Measurements from ENCODE around the gene EN1.

DNA sequence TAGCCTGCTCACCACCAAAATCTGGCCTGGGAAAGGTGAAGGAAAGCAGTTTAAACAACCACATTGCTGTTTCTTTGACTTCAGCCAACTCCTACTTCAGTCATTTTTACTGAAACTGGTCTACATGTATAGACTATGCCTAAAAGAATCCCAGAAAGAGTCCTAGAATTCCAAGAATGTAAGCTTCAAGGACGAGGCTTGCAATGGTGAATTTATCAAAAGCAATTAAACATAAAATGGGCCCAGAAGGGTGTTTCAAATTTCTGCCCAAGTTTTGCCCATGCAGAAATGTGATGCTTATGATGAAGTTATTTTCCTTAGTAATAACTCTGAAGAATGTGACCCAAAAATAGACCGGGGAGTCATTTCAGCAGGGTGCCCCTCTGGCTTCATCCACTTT lies 16.6 kb downstream of the EN1 start:
- no peak for TF ChIP-seq POLR2A (IDR thresholded peaks at IDR 0.05; ENCODE audit: borderline replicate concordance, extremely low read depth, insufficient read depth, insufficient read length)
- no peak for TF ChIP-seq YY1 (IDR thresholded peaks at IDR 0.05; ENCODE audit: extremely low read depth, insufficient replicate concordance, low read depth, low read length)
- no peak for TF ChIP-seq CBX3 (IDR thresholded peaks at IDR 0.05; ENCODE audit: low read depth)
- no peak for TF ChIP-seq CTCF (IDR thresholded peaks at IDR 0.05 in 2 of 3, conservative IDR thresholded peaks at IDR 0.05 in 1 of 3; ENCODE audit: borderline replicate concordance in 1 of 3, insufficient read depth in 1 of 3, low read depth in 2 of 3, low read length in 2 of 3)
- TF ChIP-seq, protein P1, sequence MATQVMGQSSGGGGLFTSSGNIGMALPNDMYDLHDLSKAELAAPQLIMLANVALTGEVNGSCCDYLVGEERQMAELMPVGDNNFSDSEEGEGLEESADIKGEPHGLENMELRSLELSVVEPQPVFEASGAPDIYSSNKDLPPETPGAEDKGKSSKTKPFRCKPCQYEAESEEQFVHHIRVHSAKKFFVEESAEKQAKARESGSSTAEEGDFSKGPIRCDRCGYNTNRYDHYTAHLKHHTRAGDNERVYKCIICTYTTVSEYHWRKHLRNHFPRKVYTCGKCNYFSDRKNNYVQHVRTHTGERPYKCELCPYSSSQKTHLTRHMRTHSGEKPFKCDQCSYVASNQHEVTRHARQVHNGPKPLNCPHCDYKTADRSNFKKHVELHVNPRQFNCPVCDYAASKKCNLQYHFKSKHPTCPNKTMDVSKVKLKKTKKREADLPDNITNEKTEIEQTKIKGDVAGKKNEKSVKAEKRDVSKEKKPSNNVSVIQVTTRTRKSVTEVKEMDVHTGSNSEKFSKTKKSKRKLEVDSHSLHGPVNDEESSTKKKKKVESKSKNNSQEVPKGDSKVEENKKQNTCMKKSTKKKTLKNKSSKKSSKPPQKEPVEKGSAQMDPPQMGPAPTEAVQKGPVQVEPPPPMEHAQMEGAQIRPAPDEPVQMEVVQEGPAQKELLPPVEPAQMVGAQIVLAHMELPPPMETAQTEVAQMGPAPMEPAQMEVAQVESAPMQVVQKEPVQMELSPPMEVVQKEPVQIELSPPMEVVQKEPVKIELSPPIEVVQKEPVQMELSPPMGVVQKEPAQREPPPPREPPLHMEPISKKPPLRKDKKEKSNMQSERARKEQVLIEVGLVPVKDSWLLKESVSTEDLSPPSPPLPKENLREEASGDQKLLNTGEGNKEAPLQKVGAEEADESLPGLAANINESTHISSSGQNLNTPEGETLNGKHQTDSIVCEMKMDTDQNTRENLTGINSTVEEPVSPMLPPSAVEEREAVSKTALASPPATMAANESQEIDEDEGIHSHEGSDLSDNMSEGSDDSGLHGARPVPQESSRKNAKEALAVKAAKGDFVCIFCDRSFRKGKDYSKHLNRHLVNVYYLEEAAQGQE (IDR thresholded peaks at IDR 0.05; ENCODE audit: low read depth), result no peak
- TF ChIP-seq ZNF274 (IDR thresholded peaks at IDR 0.05; ENCODE audit: low read depth, low read length), result no peak
- TF ChIP-seq, protein P2, sequence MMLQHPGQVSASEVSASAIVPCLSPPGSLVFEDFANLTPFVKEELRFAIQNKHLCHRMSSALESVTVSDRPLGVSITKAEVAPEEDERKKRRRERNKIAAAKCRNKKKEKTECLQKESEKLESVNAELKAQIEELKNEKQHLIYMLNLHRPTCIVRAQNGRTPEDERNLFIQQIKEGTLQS (IDR thresholded peaks at IDR 0.05), result no peak
- no peak for TF ChIP-seq JUND (IDR thresholded peaks at IDR 0.05)
- TF ChIP-seq ZFX (IDR thresholded peaks at IDR 0.05), result no peak
- TF ChIP-seq SIN3A (IDR thresholded peaks at IDR 0.05; ENCODE audit: low read depth), result no peak
- no peak for TF ChIP-seq EZH2 (IDR thresholded peaks at IDR 0.05)
- TF ChIP-seq, protein P3, sequence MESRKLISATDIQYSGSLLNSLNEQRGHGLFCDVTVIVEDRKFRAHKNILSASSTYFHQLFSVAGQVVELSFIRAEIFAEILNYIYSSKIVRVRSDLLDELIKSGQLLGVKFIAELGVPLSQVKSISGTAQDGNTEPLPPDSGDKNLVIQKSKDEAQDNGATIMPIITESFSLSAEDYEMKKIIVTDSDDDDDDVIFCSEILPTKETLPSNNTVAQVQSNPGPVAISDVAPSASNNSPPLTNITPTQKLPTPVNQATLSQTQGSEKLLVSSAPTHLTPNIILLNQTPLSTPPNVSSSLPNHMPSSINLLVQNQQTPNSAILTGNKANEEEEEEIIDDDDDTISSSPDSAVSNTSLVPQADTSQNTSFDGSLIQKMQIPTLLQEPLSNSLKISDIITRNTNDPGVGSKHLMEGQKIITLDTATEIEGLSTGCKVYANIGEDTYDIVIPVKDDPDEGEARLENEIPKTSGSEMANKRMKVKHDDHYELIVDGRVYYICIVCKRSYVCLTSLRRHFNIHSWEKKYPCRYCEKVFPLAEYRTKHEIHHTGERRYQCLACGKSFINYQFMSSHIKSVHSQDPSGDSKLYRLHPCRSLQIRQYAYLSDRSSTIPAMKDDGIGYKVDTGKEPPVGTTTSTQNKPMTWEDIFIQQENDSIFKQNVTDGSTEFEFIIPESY (IDR thresholded peaks at IDR 0.05; ENCODE audit: extremely low read depth, insufficient replicate concordance, low read length), result no peak
